Stimulated activated CD8-positive, alpha-beta memory T cell treated with anti-CD3 and anti-CD28 coated beads, Interleukin-12 subunit alpha, Interleukin-12 subunit beta, amount 100 ng/mL, for 1 hour (primary cell): ENCODE results near the gene FGFBP3.
"Not testable (repeated sequence)": the region's sequence is repeated elsewhere in the genome, so short reads cannot be mapped to it uniquely, and the experiment has no call there.

Experiments
- DNase-seq: peaks from one replicate; pipeline ENCODE4 v3.0.0-alpha.2; 2020; ENCODE audit warnings: low read depth

FGFBP3 gene

DNA sequence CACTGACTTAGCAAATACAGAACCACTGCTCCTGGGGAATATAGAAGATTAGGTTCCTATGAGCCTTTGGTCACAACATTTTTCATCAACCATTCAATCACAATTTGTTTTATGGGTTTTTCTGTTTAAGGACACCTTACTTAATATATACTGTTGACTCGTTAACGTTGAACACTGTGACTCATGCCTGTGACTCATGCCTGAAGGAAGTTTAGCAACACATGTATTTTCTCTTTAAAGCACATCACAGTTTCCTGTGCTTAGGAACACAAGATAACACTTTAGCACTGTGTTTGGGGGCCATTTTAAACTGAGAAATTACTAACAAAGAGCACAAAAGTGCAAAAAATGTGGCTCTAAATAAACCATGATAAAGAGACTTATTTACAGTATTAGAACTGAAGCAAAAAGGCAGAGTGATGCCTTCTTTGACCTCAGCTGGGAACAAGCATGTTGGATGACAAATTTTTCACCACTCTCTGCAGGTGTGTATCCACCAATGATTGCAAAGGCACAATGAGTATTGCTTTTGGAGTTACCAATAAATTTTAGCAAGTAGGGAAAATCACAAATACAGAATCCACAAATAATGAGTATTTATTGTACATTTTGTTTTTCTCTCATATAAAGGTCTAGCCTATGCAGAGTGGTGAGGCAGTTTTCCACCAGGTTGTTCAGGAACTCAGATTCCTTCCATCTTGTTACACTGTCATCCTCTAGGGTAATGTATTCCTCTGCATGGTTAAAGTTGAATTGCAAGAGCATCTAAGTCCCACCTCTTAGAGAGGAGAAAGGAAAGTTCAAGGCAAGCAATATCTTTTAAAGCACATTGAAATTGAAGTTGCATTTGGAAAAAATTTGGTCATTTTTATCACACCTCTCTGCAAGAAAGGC is 7.3 kb downstream of the FGFBP3 start:
- peak; percentile 50 for DNase-seq

DNA sequence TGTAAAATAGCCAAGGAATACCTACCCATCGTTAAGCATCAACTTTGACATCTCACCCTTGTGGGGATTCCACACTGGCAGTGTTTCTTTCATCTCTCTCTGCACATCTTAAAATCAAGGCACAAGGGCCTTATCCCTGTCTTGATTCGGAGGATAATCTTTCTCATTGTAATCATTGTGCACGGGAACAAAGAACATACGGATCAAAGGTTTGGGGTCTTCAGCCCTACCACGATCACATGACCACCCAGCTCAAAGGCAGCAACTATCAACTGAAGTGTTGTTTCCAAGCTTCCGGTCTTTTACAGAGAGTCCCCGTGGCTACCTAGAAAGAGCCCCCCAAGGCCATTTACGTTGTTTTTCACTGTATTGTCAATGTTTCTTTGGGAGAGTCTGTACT is 11.9 kb downstream of the FGFBP3 start:
- DNase-seq = no peak

DNA sequence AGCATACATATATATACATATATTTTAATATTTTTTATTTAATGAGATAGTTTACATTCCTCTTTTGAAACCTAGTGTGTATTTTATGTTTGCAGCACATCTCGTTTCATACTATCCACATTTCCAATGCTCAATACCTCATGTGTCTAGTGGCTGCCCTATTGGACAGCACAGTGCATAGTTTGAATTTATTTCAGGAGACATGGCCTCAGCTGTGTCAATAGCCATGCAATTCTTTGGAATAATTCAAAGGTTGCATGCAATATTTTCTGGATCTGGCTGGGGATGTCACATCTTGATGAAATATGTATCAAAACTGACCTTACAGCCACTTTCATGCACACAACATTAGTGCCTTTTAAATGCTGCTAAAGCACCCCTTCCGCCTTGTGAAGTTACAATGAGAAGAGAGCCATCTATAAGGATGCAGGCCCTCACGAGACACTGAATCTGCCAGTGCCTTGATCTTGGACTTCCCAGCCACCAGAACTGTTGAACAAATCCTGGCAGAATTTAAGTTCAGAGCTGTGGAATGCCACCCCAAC is 13.0 kb downstream of the FGFBP3 start:
- DNase-seq = no peak

DNA sequence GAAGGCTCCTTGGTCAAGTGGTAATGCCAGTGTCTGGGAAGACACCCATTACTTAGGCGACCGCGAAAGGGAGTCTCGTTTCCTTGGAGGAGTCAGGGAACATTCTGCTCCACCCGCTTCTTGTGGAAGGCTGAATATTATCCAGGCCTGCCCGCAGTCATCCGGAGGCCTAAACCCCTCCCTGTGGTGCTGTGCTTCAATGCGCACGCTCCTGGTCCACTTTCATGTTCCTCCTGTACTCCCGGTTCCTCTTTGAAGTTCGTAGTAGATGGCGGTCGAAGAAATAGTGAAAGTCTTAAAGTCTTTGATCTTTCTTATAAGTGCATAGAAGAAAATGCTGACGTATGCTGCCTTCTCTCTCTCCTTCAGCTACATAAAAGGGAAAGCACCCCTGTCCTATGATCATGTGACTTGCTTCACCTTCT is 15.0 kb downstream of the FGFBP3 start:
- not testable (repeated sequence) for DNase-seq

DNA sequence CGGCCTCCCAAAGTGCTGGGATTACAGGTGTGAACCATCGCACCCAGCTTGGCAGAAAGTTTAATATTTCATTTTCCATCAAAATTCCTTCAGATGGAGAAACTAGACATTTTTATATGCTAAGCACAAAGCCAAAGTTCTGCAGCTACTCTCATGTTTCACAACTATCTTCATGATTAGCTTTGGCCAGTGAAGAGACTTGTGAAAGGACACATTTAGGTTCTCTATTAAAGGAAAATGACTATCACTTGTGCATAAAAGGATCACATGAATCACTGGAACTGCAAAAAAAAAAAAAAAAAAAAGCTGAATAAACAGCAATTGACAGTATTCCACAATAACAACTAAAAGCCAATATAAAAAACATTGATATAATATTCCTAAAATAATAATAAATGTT is 16.2 kb downstream of the FGFBP3 start:
- DNase-seq = no peak

DNA sequence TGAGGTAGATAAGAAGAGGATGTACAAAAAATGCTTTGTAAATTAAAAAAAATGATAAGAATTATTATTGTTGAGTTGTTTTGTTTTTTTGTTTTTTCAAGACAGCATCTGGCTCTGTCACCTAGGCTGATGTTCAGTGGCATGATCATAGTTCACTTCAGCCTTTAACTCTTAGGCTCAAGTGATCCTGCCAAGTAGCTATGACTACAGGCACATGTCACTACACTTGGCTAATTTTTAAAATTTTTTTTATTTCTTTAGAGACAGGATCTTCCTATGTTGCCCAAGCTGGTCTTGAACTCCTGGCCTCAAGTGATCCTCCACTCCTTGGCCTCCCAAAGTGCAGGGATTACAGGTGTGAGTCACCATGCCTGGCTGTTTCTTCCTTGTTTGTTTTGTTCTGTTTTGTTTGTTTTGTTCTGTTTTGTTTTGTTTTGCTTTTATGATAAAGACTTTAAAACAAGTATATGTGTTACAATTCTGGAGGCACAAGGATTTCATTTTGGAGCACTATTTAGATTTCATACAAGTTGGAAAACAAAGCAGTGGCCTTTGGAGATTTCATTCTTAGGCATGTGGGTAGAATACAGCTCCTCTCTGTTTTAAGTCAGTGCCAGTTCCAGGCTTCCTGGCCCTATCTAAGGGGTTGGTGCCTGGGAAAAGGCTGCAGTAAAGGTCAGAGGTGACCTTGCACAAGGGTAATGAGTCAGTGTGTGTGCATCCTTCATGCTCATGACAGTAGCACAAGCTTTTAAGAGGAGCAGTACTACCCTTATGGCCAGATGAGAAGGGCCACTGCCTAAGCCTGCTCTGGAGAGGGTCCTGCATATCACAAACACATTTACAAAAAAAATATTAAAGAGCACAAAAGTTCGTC is 17.9 kb downstream of the FGFBP3 start:
- DNase-seq = no peak

GRCh38 chr10:91887272-91888076 is 21.8 kb downstream of the FGFBP3 start:
- DNase-seq = no peak

DNA sequence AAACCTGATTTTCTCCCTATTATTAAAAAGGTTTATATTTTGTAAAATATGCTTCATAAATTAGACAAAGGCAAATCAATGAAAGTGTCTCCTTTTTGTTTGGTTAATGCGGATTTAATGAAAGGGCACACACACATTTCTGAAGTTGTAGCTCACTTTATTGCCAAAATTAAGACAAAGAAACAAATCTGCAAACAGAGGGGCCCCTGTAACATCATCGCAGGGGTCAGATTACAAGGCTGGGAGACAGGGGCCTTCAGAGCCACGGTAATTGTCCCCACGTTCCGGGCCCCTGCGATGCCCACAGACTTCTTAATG is 22.4 kb downstream of the FGFBP3 start:
- DNase-seq = no peak

DNA sequence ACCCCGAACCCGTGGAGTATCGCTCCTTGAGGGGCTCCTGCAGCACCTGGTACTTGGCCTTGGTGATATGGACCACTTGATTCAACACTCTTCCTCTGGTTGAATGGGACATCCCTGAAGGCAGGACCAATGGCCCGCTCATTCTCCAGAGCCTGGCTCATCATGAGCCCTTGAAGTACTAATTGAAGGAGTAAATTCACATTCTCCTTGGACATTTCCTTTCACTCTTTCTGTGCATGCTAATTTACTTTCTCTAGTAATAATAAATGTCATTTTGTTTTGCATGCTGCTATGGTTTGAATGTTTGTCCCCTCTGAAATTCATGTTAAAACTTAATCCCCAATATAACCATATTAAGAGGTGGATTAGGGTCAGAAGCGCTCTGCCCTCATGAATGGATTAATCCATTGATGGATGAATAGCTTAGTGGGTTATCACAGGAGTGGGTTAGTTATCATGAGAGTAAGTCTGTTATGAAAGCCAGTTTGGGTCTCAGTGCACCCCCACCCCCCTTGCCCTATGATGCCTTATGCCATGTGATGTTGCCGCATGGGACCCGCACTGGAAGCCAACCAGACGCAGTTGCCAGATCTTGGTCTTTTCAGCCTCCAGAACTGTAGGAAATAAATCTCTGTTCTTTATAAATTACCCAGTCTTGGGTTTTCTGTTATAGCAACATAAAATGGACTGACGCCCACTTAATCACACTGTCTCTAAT is 23.8 kb downstream of the FGFBP3 start:
- DNase-seq = no peak

- DNase-seq = no peak
These were observed 24.8 kb downstream of the FGFBP3 start for GRCh38 chr10:91884536-91884935.

DNA sequence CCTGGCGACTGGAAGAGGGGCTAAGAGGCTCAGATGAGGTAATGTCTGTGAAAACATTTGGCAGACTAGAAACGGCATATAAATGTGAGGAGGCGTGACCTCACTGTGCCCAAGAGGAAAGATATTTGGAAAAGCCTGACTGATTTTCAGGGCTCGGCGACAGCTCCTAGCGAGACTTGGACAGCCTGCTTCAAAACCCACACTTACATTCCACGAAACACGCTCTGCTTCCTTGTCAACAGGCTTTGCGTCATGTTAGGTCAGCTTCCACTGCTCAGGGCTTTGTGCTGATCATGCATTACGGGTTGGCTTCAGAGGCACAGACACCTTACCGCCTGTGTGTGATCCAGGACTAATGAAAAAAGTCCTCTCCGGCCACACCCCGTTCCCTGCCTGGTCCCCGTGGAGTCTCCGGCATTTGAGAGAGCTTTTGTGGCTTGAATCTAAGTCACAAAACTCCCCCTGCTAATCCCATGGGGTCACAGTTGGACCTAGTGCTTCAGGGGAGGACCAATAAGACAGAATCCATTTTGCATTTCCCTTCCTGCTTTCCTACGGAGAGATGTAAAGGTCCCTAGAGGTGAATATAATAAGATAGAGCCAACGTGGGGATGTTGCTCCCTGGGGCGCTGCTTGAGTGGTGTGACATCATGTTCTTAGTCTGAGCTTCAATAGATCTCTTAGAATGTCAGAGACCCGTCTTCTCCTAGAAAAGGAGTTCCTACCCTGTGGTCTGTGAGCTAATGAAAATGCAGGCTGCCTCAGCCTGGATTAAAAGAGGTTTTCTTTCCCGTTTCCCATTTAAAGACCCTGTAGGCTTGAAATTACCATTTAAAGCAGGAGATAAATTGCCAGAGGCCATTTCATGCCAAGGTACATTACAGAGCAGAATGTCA is 25.5 kb downstream of the FGFBP3 start:
- DNase-seq = no peak

- DNase-seq = no peak
These were observed 29.0 kb downstream of the FGFBP3 start for GRCh38 chr10:91880310-91880709.

GRCh38 chr10:91879515-91880170 is 29.6 kb downstream of the FGFBP3 start:
- DNase-seq = no peak

GRCh38 chr10:91875779-91876178 is 33.5 kb downstream of the FGFBP3 start:
- no peak for DNase-seq

DNA sequence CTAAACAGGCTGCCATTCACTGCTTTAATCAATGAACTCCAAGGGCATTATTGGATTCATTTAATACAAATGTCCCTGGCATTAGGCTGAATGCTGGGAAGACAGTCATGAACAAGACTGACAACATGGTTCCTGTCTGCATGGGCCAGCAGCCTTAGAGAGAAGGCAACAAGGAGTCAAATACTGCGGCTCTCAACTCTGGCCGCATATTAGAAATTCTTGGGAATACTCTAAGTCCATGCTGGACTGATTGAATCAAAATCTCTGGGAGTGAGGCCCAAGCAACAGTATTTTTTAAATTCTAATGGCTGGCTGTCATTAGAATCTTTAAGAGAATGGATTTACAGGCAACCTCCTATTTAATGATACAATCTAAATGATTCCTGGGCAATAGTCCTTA is 34.1 kb downstream of the FGFBP3 start:
- no peak for DNase-seq

DNA sequence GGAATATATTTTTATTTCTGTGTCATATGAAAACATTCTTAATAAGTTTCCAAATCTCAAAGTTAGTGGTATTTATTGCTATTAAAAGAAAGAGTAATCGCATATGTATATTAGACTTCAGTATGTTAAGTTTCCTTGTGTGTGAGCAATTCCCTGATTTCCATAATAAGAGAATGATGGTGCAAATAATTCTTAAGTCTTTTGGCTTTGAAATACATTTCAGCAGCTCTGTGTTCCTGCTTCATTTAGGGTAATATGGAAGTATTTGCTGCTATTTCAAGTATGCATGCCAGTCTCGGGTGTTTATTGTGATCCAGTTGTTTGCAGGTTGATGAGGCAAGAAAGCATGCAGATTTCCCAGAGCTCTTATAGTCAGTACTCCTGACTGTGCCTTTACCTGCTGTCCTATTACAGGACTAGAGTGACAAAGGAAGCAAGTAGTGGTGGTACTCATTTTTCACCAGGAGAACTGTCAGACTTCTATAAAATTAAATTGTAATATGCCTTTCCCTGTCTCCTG is 43.7 kb downstream of the FGFBP3 start:
- no peak for DNase-seq

GRCh38 chr10:91864744-91865143 is 44.5 kb downstream of the FGFBP3 start:
- no peak for DNase-seq

DNA sequence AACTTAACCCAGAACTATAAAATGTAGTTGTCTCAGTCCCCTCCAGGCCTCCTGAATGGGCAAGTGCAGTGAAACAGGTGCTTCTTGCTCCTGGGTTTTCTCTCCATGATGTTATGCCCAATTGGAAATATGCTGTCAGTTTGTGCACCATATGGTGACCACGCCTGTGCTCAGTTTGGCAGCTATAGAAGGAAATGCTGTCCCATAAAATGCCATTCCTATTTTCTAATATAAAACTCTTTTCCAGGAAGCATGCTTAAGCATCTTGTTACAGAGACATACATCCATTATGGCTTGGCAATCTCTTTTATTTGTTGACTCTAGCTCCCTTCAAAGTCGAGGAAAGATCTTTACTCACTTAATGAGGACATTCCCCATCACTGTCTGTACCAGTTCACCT is 45.2 kb downstream of the FGFBP3 start:
- DNase-seq = no peak

GRCh38 chr10:91860885-91861284 is 48.4 kb downstream of the FGFBP3 start:
- DNase-seq = no peak

DNA sequence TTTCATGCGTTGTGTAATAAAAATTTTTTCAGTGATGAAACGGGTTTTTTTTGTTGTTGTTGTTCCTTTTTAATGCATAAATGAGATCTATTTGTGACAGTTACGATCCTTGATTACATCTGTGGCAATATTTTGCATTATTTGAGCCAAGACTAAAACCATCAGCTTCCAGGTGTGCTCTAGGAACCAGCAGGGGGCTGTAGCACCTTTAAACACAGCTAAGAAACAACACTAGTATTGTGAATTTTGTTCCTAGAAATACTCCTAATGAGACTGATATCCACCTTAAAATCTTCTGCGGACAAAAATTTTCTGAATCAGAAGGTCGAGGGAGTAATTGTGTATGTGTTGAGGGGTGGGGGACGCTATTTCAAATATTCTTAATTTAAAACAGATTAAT is 52.6 kb downstream of the FGFBP3 start:
- no peak for DNase-seq
